GM21360 (cell line): ENCODE results near the gene UQCC3.
"Not testable (repeated sequence)": the region's sequence is repeated elsewhere in the genome, so short reads cannot be mapped to it uniquely, and the experiment has no call there.

Source experiments
- ATAC-seq: cut with Tn5 transposase; IDR thresholded peaks from one replicate; pipeline ENCODE4 v1.9.1; 2021; ENCODE audit warnings: mild to moderate bottlenecking, moderate library complexity; ENCODE audit not compliant: unreplicated experiment

UQCC3 gene, protein sequence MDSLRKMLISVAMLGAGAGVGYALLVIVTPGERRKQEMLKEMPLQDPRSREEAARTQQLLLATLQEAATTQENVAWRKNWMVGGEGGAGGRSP

DNA sequence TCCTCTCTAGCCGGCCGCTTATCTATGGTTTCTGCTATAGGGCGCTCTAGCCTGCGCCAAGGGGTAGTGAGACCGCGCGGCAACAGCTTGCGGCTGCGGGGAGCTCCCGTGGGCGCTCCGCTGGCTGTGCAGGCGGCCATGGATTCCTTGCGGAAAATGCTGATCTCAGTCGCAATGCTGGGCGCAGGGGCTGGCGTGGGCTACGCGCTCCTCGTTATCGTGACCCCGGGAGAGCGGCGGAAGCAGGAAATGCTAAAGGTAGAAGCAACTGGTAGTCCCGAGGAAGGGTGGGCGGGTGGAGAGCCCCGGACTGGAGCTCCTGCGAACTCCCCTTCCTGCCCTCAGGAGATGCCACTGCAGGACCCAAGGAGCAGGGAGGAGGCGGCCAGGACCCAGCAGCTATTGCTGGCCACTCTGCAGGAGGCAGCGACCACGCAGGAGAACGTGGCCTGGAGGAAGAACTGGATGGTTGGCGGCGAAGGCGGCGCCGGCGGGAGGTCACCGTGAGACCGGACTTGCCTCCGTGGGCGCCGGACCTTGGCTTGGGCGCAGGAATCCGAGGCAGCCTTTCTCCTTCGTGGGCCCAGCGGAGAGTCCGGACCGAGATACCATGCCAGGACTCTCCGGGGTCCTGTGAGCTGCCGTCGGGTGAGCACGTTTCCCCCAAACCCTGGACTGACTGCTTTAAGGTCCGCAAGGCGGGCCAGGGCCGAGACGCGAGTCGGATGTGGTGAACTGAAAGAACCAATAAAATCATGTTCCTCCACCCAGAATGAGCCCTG lies at the start of gene UQCC3, which contains the start of gene LBHD1:
Gene UQCC3 (plus strand): TSS at position 66 of the 782 bp plus-strand sequence. CDS start 73 bp downstream, at position 139.
Gene LBHD1 (minus strand): TSS at position 660 of the 782 bp plus-strand sequence. CDS start 2,236 bp downstream, outside the sequence.
- peak; percentile 52 for ATAC-seq

DNA sequence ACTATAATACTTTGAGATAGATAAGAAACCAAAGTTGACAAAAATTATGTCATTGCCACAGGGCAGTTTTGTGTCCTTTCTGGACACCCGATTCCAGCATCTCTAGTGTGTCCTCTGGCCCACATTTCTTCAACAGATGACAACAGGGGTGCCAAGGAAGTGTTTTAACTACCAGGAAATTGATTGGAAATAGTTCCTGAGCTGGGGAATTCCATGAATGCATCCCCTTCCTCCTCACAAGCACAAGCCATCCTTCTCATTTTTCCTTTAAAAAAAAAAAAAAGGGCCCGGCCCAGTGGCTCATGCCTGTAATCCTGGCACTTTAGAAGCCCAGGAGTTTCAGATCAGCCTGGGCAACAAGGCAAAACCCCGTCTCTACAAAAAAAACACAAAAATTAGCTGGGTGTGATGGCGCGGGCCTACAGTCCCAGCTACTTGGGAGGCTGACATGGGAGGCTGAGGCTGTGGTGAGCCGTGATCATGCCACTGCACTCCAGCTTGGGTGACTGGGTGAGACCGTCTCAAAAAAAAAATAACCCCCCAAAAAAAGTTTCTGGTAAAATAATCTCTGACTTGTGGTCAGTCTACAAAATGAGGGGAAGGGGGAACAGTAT lies 48.9 kb upstream of the UQCC3 start:
- ATAC-seq, result no peak

DNA sequence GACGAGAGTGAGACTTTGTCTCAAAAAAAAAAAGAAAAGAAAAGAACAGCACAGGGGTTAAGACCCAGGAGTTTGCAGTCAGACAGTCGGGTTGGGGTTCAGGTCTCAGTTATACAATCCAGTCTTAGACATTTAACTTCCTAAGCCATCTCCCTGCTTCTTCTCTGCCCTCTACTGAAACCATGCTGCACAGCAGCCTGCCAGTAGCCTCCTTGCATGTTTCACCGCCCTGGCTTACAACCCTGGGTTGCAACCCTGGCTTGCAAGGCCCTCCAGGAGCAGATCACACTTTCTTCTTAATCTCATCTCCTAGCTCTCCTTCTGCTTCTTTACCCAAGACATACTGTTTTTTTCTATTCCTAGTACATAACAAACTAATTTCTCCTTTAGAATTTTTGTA lies 43.8 kb upstream of the UQCC3 start:
- ATAC-seq, result no peak

DNA sequence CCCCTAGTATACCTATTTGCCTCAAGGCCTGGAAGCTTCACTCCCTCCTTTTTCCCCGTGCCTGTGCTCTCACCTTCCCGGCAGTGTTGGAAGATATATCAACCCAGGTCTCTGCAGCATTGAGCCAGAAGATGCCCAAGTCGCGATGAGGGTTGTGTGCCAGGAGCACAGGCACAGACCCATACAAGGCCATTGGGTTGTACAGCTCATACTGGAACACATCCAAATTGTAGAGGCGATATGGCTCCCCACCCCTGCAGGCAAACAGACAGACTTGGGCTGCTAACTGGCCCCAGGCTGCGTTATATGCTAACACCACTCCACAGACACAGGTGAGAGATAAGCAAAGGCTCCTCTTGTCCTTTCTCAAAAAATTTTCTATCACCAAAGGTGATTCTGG lies 39.0 kb upstream of the UQCC3 start:
- ATAC-seq, result no peak

DNA sequence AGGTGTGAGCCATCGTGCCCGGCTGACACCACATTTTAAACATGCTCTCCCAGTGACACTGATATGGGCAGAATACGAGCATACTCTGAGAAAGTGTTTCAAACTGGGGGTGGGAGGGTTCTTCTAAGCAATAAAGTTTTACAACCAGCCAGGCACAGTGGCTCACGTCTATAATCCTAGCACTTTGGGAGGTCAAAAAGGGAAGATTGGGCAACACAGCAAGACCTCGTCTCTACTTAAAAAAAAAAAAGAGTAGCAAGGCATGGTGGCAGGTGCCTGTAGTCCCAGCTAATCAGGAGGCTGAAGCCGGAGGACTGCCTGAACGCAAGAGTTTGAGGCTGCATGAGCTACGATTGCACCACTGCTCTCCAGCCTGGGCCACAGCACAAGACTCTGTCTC lies 27.3 kb upstream of the UQCC3 start:
- no peak for ATAC-seq

DNA sequence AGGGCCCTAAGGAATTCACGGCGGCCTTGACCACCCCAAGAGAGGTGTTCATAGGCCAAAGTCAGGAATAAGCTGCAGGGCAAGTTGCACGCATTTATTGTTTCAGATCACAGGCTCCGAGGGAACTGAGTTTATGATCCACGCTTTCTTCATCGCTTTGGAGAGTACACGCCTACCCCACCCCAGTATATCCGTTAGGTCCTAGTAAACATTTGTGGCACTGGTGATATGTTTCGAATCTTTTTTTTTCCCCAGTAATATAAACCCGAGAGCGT lies 25.9 kb upstream of the UQCC3 start:
- no peak for ATAC-seq

DNA sequence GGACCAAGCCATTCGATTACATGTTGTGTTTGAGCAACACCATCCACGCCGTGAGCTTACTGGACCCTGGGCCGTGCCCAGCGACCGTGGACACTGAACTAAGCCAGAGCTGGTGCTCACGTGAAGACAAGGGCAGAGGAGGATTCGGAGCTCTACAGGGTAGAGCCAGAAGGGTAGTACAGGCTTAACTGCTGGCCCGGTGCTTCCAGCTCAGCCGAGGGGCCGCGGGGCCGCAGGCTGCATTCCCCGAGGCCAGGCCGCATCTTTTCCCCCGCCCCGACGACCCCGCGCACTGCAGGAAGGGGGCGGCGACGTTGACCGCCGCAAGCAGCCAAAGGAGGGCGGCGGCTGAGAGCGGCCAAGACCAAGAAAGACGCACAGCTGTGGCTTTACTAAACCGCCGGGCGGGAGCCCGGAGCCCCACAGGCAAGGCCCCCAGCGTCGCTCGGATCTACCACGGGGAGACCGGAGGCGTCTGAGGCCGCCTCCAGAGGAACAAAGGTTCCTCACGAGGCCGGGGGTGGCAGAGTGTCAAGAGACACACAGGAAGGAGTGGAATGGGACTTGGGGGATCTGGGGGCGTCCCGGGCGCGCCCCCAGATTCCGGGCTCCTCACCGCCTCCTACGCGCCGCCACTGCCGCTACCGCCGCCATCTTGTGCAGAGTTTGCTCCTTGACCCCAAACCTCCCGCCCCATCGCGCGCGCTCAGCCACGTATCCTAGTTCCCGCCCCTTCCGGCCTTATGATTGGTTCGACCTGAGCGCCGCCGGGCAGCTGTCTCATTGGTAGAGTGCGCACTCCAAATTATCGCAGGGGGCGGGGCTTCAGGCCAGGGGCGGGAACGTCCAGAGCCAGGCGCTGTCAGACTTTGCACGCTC lies 25.3 kb upstream of the UQCC3 start, which contains the start of gene GANAB:
Gene GANAB (minus strand): TSS at position 668 of the 879 bp plus-strand sequence. CDS start 14 bp downstream, at position 654.
- peak; percentile 95 for ATAC-seq

DNA sequence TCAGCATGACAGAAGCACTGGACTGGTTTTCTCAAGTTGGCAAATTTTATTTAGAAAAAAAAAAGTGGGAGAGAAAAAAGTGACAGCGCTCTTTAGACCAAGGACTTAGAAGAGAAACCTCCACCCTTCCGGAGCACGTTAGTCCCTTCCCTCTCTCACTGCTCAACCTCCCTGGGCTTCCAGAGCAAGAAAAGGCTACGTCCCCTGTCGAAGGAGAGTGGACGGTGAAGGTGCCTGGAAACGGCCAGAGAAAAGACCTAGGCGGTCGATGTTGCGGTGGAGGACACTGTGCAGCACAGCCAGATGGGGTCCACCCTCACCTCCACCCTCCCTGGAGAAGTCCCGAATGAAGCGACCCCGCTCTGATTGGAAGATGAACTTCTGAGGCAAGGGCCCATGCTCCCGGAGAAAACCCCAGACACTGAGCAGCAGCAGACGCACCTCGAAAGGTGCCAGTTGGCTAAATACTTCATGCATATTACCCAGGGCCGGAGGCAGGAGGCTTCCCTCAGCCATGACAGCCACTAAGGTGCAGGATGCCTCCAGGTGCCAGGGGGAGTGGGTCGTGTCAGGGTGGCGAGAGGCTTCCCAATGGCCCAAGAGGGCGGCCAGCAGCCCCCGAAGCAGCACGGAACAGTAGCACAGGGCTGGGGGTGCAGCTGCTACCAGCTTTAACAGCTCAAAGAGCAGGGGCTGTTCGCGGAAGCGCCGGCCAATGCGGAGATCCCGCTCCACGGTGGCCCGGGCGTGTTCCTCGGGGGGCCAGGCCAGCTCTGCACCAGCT lies 24.5 kb upstream of the UQCC3 start:
- no peak for ATAC-seq

DNA sequence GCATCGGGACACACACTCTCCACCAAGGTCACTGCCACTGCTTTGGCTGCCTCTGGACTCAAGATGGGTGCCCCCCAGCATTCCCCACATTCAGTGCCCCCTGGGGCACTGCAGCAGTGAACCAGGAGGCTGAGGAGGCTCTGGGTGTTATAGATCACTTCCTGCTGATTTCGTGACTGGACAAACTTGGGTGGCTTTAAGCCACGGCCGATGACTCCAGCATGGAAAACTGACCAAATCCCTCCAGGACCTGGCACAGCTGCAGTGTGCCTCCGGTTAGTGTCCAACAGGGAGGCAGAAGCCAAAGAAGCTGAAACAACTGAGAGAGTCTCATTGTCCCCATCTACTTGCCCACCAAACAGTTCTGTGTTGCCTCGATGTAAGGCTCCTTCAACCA lies 23.9 kb upstream of the UQCC3 start:
- ATAC-seq, result no peak

DNA sequence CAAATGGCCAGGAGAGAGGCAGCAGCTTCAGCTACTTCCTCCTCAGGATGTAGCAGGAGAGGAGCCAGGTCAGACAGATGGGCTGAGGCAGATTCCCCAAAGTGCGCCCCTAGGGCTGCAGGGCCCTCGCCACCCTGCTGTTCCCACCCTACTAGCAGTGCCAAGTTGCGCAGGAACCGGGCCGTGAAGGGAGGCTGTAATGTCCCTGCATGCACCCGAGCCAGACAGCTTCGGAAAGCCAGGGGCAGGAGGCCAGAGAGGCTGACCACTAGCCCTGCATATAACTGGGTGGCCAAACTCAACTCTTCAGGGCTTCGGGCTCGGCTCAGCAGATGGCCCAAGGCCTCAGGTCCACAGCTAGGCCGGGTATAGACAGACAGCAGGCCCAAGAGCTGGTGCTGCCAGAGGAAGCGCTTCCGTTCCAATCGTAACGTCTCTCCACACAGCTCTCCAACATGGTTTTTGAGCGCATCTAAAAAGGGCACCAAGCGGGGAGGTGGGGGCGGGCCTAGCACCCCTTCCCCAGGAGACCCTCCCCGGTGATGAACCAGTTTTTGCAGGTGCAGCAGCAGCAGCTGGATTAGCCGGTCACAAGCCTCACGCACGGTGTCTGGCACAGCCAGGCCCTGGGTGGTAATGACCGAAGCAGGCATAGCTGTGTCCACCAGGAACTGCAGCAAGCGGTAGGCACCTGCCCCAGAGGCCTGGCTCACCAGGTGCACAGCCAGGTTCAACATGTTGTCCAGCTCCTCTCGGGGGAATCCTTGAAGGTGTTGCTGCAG lies 23.1 kb upstream of the UQCC3 start:
- no peak for ATAC-seq

DNA sequence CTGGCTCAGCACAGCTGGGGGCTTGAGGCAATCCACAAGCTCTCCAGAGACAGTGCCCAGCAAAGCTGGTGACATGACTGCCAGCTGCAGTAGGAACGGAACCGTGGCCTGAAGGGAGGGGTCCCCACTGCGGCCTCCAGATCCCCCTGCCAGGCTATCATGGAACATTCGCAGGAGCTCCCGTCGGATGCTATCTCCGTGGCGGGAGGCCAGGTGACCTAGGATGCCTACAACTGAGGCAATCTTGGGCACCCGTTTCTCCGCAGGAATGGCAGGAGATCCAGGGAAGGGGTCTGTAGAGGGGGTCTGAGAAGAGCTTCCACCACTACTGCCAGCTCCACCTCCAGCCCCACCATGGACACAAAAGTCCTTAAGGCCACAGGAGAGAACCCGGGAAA lies 22.5 kb upstream of the UQCC3 start:
- ATAC-seq, result no peak

DNA sequence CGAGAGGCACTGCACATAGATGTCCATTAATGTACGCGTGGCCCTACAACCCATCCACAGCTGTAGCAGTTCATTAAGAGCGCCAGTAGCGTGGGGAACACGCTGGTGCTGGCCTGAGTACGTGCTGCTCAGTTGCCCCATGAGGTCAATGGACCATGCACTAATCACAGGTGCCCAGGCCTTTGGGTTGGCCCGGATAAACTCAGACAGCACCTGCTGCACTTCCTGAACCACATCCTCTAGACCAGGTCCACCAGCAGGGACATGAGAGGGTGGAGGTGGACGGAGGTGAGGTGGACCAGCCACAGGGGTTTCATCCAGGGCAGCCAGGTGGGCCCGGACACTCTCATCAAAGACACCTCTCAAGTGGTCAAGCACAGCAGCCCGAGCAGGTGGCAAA lies 22.0 kb upstream of the UQCC3 start:
- ATAC-seq, result no peak

DNA sequence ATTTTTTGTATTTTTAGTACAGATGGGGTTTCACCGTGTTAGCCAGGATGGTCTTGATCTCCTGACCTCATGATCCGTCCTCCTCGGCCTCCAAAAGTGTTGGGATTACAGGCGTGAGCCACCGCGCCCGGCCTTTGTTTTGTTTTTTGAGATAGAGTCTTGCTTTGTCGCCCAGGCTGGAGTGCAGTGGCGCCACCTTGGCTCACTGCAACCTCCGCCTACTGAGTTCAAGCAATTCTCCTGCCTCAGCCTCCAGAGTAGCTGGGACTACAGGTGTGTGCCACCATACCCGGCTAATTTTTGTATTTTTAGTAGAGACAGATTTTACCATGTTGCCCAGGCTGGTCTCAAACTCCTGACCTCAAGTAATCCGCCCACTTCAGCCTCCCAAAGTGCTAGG lies 21.2 kb upstream of the UQCC3 start:
- not testable (repeated sequence) for ATAC-seq

DNA sequence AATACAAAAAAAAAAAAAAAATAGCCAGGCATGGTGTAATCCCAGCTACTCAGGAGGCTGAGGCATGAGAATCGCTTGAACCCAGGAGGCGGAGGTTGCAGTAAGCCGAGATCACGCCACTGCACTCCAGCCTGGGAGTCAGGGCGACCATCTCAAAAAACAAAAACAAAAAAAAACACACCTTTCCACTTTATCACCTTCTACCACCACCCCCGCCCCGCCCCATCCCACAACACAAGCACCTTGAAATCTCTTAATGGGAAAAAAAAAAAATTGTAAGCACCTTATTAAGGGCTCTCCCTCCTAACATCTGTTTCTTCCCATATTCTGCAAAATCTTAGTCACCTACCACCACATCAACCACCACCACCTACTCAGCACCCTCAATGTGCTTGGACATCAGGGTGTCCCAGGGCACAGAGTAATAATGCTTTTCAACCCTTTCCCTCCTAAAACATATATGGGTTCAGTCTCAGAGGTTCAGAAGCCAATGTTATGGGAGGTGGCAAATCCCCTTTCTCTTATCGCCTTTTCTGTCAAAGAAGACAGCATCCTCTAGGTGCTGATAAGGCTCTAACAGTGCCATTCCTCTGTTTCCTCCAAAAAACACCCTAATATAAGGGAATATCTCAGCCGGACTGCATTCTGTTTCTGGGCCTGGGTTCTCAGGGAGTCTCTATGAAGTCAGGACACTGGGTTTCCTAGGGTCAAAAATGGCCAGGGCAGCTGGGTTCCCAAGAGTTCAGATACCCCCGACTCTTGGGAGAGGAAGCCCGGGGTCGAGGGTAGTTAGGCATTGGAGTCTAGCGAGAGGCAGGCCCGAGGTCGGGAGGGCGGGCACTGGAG lies 19.1 kb upstream of the UQCC3 start:
- no peak for ATAC-seq

DNA sequence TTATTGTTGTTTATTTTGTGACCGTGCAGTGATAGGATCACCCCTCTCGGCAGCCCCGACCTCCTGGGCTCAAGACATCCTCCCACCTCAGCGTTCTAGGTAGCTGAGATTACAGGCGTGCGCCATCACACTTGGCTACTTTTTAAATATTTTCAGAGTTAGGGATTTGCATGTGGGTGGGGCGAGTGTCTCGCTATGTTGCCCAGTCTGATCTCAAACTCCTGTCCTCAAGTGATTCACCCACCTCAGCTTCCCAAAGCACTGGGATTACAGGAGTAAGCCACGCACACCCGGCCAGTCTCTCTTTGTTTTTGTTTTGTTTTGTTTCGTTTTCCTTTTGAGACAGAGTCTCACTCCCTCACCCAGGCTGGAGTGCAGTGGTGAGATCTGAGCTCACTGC lies 17.2 kb upstream of the UQCC3 start:
- ATAC-seq, result no peak

DNA sequence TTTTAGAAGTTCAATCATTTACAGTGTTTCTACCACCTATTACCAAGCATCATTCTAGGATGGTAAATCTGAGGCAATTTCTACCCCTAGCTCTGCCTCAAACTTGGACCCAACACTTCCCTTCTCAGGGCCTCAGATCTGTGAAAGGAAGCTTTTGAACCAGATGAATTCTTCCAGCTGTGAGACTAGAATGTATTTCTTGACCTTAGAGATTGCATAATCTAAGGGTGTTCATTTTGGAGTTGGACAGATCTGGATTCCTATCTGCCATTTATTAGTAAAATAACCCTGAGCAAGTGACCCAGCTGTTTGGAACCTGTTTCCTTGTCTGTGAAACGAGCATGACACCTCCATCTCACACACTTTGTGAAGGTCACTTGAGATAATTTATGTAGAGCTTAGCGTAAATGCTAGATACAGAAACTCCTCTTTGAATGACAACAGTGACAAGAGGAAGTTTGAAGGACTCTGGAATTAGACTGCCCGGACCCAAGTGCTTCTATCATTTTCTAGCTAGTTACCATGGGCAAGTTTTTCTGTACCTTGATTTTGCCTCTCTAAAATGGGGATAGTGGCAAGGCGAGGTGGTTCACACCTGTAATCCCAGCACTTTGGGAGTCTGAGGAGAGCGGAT lies 14.6 kb upstream of the UQCC3 start:
- ATAC-seq, result no peak

DNA sequence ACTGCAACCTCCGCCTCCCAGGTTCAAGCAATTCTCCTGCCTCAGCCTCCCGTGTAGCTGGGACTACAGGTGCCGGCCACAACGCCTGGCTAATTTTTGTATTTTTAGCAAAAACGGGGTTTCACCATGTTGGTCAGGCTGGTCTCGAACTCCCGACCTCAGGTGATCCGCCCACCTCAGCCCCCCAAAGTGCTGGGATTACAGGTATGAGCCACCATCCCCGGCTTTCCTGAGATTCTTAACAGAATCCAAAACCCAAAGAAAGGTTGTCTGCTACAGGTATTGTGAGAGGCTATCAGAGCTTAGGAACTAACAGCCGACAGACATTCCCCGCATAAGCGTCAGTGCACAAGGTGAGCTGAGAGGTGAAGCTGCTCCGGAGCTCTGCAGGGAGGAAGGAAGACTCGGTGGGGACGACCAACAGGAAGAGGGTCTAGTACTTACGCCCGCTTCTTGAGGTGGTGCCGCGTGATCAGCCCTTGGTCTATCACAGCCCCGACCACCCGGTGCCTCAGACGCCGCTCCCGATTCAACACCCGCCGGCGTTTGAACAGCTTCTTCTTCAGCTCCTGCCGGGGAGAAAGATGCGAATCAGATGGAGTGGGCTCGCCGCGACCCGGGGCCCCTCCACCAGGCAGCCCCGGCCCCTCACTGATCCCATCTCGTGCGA lies 6.9 kb upstream of the UQCC3 start:
- peak; percentile 17 for ATAC-seq

DNA sequence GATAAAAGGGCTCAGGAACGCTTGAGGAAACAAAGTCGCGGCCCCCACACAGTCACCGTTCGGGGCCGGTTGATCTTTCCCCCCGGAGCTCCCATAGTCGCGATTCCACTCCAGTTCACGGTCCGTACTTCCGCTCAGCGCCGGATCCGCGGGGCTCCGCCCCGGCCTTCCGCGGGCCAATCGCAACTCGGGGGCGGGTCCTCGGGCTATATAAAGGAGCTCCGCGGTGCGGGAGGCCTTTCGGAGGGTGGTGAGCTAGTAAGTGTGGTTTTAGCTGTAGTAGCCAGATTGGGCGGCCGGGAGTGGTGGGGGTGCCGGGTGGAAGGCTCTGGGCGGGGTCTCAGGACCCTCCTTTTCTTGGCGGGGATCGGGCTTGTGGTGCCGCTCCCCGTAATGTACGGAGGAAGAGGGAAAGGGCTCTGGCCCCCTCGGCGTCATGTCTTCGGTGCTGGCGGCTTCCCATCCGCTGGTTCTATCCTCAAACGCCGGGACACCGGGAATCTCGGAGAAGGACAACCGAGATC lies 6.3 kb upstream of the UQCC3 start, which contains the start of the genes C11orf98 and CSKMT:
Gene C11orf98 (minus strand): TSS at position 136 of the 524 bp plus-strand sequence. CDS start 41 bp downstream, at position 95.
Gene CSKMT (plus strand): TSS at position 238 of the 524 bp plus-strand sequence. CDS start 568 bp downstream, outside the sequence.
- peak; percentile 72 for ATAC-seq
